Activated CD8-positive, alpha-beta T cell treated with anti-CD3 and anti-CD28 coated beads for 36 hours (primary cell): Measurements from ENCODE around the gene SH3BP1. TPM values are rescaled to one million over a fixed set of nuclear protein-coding genes. Genes with fewer than 3 reads are reported as not detected.

ENCODE experiments used
- ATAC-seq: fragments of 200-7000 bp; cut with Tn5 transposase; one replicate; pipeline ENCODE4 v1.10.0; 2021; ENCODE audit warnings: mild to moderate bottlenecking, moderate library complexity
- CTCF ChIA-PET: fragments of 350-600 bp; sonication (Branson Sonifier 250); formaldehyde crosslinking; loops from one replicate; lab custom pipeline; 2021; ENCODE audit warnings: antibody characterized with exemption; lab: Charles Lee
- POLR2A ChIA-PET: fragments of 350-600 bp; sonication (Branson Sonifier 250); formaldehyde crosslinking; loops from one replicate; lab custom pipeline; 2021; ENCODE audit warnings: antibody characterized with exemption; lab: Charles Lee
- DNase-seq: peaks from one replicate; pipeline ENCODE4 v3.0.0-alpha.2; 2020
- H3K27ac Mint-ChIP-seq: one replicate; pipeline ENCODE4 v1.8.0; 2021; ENCODE audit warnings: mild to moderate bottlenecking, mixed read lengths
- H3K27me3 Mint-ChIP-seq: one replicate; pipeline ENCODE4 v1.8.0; 2021; ENCODE audit warnings: mixed read lengths
- H3K36me3 Mint-ChIP-seq: one replicate; pipeline ENCODE4 v1.8.0; 2021; ENCODE audit warnings: low read depth, mixed read lengths
- H3K4me1 Mint-ChIP-seq: one replicate; pipeline ENCODE4 v1.8.0; 2021; ENCODE audit warnings: low read depth, mixed read lengths
- H3K4me3 Mint-ChIP-seq: one replicate; pipeline ENCODE4 v1.8.0; 2021; ENCODE audit warnings: mild to moderate bottlenecking, moderate library complexity, mixed read lengths
- H3K9me3 Mint-ChIP-seq: one replicate; pipeline ENCODE4 v1.8.0; 2021; ENCODE audit warnings: mixed read lengths
- CTCF ChIP-seq: fragments of 200-600 bp; IDR thresholded peaks from one replicate; pipeline ENCODE4 v1.8.0; 2022; ENCODE audit warnings: antibody characterized with exemption, mild to moderate bottlenecking
- intact Hi-C: fragments of 100-400 bp; cut with micrococcal nuclease; formaldehyde crosslinking; loops from one replicate; pipeline ENCODE4 v1.10.0; 2022
- total RNA-seq, 2 experiments: library from RNA; stranded (reverse); gene quantifications; one replicate each; pipeline ENCODE4 v1.2.3, GENCODE V29; 2021

Gene SH3BP1
- total RNA-seq, 2 experiments from 2014 or later: 122 to 128 TPM

- Mint-ChIP-seq H3K4me3 (peak overlapping the region; percentile 69), H3K36me3 (peaks cover 4% of the 10 kb centered on the region), H3K9me3 (no peaks in the 10 kb centered on the region), H3K27ac (peak overlapping the region; percentile 88), H3K27me3 (no peaks in the 10 kb centered on the region), H3K4me1 (peaks cover 75% of the 10 kb centered on the region)
- no peak for TF ChIP-seq CTCF
- DNase-seq (no peak), ATAC-seq (no peak)
- CTCF ChIA-PET: interaction anchor here (0.8 to 68.1 kb wide), 4 partner anchors 10 to 228 kb away, joined by 3 to 1770 read pairs (median 887); partner anchors contain the start of genes GGA1, LGALS1, NOL12 and PDXP
- intact Hi-C loops: loop anchor here (5.0 kb wide), 1 partner anchor 42 kb away; the partner anchor contains the start of gene LGALS1
- POLR2A ChIA-PET: interaction anchor here (0.9 to 3.8 kb wide), 6 partner anchors 8 to 43 kb away, joined by 3 to 26 read pairs (median 6); partner anchors contain the start of genes GGA1 and PDXP
Observed at GRCh38 chr22:37635157-37635556, 4.3 kb upstream of the SH3BP1 start.

GRCh38 chr22:37636186-37636948 is 3.1 kb upstream of the SH3BP1 start:
- POLR2A ChIA-PET: interaction anchor here (0.8 to 3.7 kb wide), 8 partner anchors 10 to 41 kb away, joined by 3 to 28 read pairs (median 5); partner anchors contain the start of gene LGALS1
- Mint-ChIP-seq H3K27ac (peak overlapping the region; percentile 88), H3K9me3 (no peaks in the 10 kb centered on the region), H3K36me3 (peaks cover 14% of the 10 kb centered on the region), H3K4me3 (peak overlapping the region; percentile 49), H3K27me3 (no peaks in the 10 kb centered on the region), H3K4me1 (peaks cover 74% of the 10 kb centered on the region)
- intact Hi-C loops: loop anchor here (5.0 kb wide), 1 partner anchor 41 kb away; the partner anchor contains the start of gene LGALS1
- peak; percentile 41 for TF ChIP-seq CTCF
- ATAC-seq (no peak), DNase-seq (peak; percentile 69)
- CTCF ChIA-PET: interaction anchor here (1.1 to 68.1 kb wide), 6 partner anchors 11 to 225 kb away, joined by 3 to 1770 read pairs (median 5); partner anchors contain the start of genes GGA1, LGALS1, NOL12 and PDXP

GRCh38 chr22:37636949-37637273 is 2.6 kb upstream of the SH3BP1 start:
- no peak for TF ChIP-seq CTCF
- no peak for DNase-seq
- H3K27ac Mint-ChIP-seq: peak overlapping the region; percentile 88
- peaks cover 74% of the 10 kb centered on the region for H3K4me1 Mint-ChIP-seq
- ChIA-PET CTCF (interaction anchor here (1.1 to 68.1 kb wide), 6 partner anchors 12 to 225 kb away, joined by 3 to 1770 read pairs (median 5); partner anchors contain the start of genes GGA1, LGALS1, NOL12 and PDXP), POLR2A (interaction anchor here (0.8 to 3.7 kb wide), 9 partner anchors 10 to 40 kb away, joined by 3 to 28 read pairs (median 5); partner anchors contain the start of gene LGALS1)
- peak overlapping the region; percentile 49 for H3K4me3 Mint-ChIP-seq
- no peaks in the 10 kb centered on the region for H3K27me3 Mint-ChIP-seq
- H3K9me3 Mint-ChIP-seq: no peaks in the 10 kb centered on the region
- ATAC-seq: no peak
- intact Hi-C loops: loop anchor here (5.0 kb wide), 1 partner anchor 40 kb away; the partner anchor contains the start of gene LGALS1
- peaks cover 20% of the 10 kb centered on the region for H3K36me3 Mint-ChIP-seq

- DNase-seq (peak; percentile 57), ATAC-seq (peak; percentile 14)
- ChIA-PET CTCF (interaction anchor here (41.4 to 68.1 kb wide), 2 partner anchors 13 to 18 kb away, joined by 1770 read pairs; partner anchors contain the start of genes GGA1, LGALS1, NOL12 and PDXP), POLR2A (interaction anchor here (0.7 to 8.4 kb wide), 10 partner anchors 12 to 39 kb away, joined by 3 to 51 read pairs (median 4); partner anchors contain the start of gene PDXP)
- peak overlapping the region; percentile 84 for H3K27ac Mint-ChIP-seq
- H3K27me3 Mint-ChIP-seq: no peaks in the 10 kb centered on the region
- TF ChIP-seq CTCF: no peak
- no peaks in the 10 kb centered on the region for H3K9me3 Mint-ChIP-seq
- peaks cover 27% of the 10 kb centered on the region for H3K36me3 Mint-ChIP-seq
- peaks cover 75% of the 10 kb centered on the region for H3K4me1 Mint-ChIP-seq
- peak overlapping the region; percentile 95 for H3K4me3 Mint-ChIP-seq
- intact Hi-C loops: loop anchor here (5.0 kb wide), 1 partner anchor 39 kb away; the partner anchor contains the start of gene LGALS1
Observed at GRCh38 chr22:37638391-37639069, 939 bp upstream of the SH3BP1 start.
